DOHH2 (cell line): Measurements from ENCODE around the gene BAD.

Experiments
- EZH2phosphoT487 ChIP-seq: fragments of 200-600 bp; sonication (generic); IDR thresholded peaks from 2 replicates; pipeline ENCODE4 v1.6.1; 2017; ENCODE audit warnings: borderline replicate concordance, mild to moderate bottlenecking, antibody characterized with exemption, low read length, moderate library complexity, mixed read lengths
- TF ChIP-seq, protein P1 (sequence below): fragments of 200-600 bp; sonication (generic); IDR thresholded peaks from one replicate; pipeline ENCODE4 v1.5.1; 2014; ENCODE audit warnings: antibody characterized with exemption, mild to moderate bottlenecking, low read depth, low read length; ENCODE audit not compliant: poor library complexity, severe bottlenecking

DNA sequence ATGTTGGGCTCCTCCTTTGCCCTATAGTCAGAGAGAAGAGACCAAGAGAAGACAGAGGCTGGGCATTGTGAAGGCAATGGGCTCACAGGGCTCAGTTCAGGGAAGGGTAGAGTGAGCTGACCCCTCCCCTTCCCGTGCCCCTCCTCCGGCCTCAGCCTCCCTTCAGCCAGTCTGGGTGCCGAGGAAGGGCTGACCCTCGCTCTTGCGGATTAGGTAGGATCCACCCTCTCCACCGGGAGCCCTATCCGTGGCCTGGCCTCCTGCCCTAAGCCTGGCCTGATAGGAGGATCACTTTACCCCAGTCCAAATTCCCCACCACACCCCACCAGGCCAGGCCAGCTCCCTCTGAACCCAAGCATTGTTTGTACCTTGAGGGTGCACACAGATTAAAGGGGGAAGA lies 35.9 kb downstream of the BAD start:
- TF ChIP-seq, protein P1, sequence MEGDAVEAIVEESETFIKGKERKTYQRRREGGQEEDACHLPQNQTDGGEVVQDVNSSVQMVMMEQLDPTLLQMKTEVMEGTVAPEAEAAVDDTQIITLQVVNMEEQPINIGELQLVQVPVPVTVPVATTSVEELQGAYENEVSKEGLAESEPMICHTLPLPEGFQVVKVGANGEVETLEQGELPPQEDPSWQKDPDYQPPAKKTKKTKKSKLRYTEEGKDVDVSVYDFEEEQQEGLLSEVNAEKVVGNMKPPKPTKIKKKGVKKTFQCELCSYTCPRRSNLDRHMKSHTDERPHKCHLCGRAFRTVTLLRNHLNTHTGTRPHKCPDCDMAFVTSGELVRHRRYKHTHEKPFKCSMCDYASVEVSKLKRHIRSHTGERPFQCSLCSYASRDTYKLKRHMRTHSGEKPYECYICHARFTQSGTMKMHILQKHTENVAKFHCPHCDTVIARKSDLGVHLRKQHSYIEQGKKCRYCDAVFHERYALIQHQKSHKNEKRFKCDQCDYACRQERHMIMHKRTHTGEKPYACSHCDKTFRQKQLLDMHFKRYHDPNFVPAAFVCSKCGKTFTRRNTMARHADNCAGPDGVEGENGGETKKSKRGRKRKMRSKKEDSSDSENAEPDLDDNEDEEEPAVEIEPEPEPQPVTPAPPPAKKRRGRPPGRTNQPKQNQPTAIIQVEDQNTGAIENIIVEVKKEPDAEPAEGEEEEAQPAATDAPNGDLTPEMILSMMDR = no peak
- TF ChIP-seq EZH2phosphoT487 = no peak
